Stimulated activated CD4-positive, alpha-beta T cell treated with anti-CD3 and anti-CD28 coated beads, Interleukin-4, amount 100 ng/mL, for 48 hours (primary cell): ENCODE data around the gene C12orf54.
"Not testable (repeated sequence)": the region's sequence is repeated elsewhere in the genome, so short reads cannot be mapped to it uniquely, and the experiment has no call there.

Source experiments
- DNase-seq, 2 donors: peaks; one replicate each; pipeline ENCODE4 v3.0.0-alpha.2; 2020; ENCODE audit warnings: low read depth in 2 of 2

The C12orf54 gene

GRCh38 chr12:48482198-48482597, at the start of gene C12orf54:
Gene C12orf54 (plus strand): TSS chr12:48482498. CDS start chr12:48483297, 799 bp downstream.
- no peak for DNase-seq

DNA sequence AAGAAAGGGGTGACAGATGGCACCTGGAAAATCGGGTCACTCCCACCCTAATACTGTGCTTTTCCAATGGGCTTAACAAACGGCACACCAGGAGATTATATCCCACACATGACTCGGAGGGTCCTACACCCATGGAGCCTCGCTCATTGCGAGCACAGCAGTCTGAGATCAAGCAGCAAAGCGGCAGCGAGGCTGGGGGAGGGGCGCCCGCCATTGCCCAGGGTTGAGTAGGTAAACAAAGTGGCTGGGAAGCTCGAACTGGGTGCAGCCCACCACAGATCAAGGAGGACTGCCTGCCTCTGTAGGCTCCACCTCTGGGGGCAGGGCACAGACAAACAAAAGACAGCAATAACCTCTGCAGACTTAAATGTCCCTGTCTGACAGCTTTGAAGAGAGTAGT, 48.3 kb upstream of the C12orf54 start:
- DNase-seq, result not testable (repeated sequence)

DNA sequence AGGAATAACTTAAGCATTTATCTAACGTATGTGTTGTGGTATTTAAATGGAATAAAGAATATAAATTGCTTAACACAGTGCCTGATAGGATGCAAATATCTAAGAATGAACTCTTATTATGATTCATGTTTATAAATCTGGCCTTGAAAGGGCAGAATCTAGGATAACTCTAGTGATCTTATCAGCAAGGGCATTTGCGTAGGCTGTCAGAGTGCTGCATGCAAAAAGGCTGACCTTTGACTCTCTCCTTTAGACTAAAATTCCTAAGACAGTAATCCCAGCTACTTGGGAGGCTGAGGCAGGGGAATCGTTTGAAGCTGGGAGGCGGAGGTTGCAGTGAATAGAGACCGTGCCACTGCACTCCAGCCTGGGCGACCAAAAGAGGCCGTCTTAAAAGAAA, 41.2 kb upstream of the C12orf54 start:
- no peak for DNase-seq

DNA sequence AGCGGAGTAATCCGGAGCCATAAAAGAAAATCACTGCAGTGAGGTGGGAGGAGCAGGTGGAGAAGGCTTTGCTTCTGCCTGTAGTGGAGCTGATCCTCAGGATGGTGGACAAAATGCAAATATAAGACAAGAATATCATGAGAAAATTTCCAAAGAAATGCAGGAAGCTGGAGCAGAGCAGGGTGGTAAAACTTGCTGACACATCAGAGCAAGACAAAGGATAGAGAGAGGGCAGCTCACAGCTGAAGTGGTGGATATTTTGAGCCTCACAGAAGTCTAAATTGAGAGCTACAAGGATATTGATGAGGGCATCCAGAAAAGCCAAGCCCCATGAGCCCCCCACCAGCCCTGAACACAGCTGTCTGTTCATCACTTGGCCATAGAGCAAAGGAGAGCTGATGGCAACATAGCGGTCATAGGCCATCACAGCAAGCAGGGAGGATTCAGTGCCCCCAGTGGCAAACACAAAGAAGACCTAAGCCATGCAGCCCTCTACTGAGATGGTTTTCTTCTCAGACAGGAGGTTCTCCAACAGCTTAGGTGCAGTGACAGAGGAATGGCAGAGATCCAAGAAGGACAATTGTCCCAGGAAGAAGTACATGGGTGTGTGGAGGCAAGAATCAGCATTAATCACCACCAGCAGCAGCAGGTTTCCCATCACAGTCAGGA, 40.0 kb upstream of the C12orf54 start:
- no peak for DNase-seq

GRCh38 chr12:48445538-48445937, 36.8 kb upstream of the C12orf54 start:
- DNase-seq, result no peak

DNA sequence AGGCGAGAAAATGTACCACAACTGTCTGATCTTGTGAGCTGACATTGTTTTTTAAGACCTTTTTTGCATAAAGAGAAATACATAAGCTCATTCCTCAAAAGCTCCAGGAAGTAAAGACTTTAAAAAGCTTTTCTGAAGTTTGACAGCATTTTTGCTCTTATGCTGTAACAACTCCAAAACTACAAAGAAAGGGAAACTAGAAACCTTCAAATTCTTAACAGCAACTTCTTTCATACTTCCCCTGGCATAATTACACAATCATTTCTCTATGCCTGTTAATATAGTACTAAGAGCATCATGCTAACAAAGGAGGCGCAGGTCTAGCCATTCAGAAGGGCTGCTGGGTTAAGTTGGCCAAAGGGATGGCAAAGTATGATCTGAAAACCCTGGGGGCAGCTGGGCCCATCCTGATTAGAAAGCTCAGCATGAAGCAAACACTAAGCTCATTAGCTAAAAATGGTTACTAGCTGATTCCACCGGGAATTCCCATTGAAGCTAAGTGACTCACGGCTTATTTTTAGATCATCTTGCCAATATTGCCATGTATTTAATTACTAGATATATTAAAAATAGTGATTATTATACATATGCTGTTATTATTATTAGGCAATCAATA, 36.0 kb upstream of the C12orf54 start:
- no peak for DNase-seq

DNA sequence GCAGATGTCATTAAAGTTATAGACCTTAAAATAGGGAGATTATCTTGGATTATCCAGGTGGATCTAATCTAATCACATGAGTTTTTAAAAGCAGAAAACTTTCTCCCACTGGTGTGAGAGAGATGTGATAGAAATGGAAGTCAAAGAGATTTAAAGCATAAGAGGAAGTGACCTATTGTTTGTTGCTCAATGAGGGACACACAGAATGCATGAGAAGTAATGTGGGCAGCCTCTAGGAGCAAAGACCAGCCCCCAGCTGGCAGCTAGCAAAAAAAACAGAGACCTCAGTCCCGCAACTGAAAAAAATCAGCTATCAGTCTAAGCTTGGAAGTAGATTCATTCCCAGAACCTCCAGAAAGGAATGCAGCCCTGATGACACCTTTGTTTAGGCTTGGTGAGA, 34.5 kb upstream of the C12orf54 start:
- no peak for DNase-seq

DNA sequence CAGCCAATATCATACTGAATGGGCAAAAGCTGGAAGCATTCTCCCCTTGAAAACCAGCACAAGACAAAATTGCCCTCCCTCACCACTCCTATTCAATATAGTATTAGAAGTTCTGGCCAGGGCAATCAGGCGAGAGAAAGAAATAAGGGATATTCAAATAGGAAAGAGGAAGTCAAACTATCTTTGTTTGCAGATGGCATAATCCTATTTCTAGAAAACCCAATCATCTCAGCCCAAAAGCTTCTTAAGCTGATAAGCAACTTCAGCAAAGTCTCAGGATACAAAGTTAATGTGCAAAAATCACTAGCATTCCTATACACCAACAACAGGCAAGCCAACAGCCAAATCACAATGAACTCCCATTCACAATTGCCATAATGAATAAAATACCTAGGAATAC, 30.9 kb upstream of the C12orf54 start:
- DNase-seq, result no peak

DNA sequence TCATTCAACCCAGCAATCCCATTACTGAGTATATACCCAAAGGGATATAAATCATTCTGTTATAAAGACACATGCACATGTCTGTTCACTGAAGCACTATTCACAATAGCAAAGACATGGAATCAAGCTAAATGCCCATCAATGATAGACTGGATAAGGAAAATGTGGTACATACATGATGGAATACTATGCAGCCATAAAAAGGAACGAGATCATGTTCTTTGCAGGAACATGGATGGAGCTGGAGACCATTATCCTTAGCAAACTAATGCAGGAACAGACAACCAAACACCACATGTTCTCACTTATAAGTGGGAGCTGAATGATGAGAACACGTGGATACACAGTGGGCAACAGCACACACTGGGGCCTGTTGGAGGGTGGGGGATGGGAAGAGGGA, 29.3 kb upstream of the C12orf54 start:
- DNase-seq, result not testable (repeated sequence)

DNA sequence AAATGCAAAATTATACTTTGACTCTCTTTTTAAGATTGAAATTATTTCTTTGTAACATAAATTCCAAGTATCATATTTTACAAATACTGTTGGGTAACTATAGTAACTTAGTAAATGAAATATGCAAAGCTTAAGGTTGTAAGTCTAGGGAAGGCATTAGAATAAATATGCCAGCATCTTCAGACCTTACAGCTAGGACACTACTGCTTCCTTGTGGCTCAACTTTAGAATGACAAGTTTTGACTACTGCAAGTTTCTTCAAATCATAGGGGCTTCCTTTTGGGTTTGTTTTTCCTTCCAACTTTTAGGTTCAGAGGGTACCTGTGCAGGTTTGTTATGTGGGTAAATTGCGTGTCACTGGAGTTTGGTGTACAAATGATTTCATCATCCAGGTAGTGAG, 27.6 kb upstream of the C12orf54 start:
- DNase-seq, result no peak

DNA sequence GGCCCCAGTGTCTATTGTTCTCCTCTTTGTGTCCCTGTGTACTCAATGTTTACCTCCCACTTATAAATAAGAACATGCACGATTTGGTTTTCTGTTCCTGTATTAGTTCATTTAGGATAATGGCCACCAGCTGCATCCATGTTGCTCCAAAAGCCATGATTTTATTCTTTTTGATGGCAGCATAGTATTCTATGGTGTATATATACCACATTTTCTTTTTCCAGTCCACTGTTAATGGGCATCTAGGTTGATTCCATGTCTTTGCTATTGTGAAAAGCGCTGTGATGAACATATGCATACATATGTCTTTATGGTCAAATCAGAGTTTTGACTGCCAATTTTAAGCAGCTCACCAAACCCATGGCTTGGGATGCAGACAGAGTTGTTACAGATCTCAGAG, 27.2 kb upstream of the C12orf54 start:
- no peak for DNase-seq

DNA sequence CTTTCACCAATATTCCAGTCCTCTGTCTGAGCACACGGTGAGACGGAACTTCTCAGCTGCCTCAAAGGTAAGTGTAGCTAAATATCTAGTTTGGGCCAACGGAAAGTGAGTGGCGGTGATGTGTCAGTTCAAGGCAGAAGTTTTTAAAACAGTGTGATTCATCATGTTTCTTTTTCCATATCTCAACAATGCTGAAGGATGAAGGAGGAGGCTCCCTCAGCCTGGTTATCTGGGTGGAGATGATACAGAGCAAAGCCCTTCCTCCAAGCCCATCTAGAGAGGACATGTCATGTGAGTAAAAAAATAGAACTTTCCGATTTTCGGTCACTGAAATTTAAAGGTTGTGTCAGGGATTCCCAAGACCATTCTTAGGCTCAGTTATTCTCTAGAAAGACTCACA, 23.0 kb upstream of the C12orf54 start:
- no peak for DNase-seq

- DNase-seq, result not testable (repeated sequence)
Observed at GRCh38 chr12:48469027-48469426, 13.3 kb upstream of the C12orf54 start.

- DNase-seq, result no peak
Observed at GRCh38 chr12:48472259-48472658, 10.0 kb upstream of the C12orf54 start, which contains the start of gene ANP32D. Gene ANP32D (plus strand): TSS chr12:48472559. CDS start chr12:48472665, 106 bp downstream.

DNA sequence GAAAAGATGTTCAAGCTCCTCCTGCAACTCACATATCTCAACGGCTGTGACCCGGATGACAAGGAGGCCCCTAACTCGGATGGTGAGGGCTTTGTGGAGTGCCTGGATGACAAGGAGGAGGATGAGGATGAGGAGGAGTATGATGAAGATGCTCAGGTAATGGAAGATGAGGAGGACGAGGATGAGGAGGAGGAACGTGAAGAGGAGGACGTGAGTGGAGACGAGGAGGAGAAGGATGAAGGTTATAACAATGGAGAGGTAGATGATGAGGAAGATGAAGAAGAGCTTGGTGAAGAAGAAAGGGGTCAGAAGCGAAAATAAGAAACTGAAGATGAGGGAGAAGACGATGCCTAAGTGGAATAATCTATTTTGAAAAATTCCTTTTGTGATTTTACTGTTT, 9.2 kb upstream of the C12orf54 start:
- DNase-seq, result no peak

GRCh38 chr12:48474497-48474896, 7.8 kb upstream of the C12orf54 start:
- DNase-seq, result not testable (repeated sequence)

GRCh38 chr12:48482930-48483329, 632 bp downstream of the C12orf54 start:
- no peak for DNase-seq

DNA sequence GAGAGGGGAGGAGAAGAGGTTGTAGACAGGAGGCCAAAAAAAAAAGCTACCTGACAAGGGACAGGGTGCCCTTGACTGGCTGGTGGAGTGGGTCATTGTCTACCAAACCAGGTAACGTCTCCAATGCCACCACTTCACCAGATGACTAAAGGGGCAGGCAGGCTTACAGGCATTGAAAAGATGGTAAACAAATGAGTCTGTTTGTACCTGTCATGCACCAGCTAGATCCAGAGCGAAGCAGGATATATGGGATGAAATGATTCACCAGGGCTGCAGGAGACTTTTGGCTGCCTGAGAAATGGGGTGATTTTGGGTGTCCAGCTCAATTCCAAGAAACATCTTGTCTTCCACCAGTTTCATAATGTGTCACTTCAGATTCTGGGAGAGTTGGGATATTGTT, 4.0 kb downstream of the C12orf54 start:
- DNase-seq, result no peak

DNA sequence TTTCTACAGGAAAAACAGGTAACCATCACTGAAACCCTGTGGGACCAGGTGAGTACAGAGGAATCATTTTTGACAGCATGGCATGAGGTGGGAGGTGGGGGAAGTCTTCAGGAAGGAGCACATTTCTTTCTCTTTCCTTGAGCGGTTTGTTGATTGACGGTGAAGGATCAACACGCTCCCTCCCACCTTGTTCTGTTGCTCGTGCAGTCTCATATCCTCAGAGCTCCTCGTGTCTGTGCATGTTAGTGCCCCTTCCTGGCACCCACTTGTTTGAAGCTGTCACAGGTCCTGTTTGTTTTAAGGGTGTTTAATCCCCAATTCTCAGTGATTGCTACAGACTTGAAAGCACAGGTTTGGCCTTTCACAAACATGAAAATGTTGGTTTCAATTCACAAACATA, 4.4 kb downstream of the C12orf54 start:
- DNase-seq, result no peak

DNA sequence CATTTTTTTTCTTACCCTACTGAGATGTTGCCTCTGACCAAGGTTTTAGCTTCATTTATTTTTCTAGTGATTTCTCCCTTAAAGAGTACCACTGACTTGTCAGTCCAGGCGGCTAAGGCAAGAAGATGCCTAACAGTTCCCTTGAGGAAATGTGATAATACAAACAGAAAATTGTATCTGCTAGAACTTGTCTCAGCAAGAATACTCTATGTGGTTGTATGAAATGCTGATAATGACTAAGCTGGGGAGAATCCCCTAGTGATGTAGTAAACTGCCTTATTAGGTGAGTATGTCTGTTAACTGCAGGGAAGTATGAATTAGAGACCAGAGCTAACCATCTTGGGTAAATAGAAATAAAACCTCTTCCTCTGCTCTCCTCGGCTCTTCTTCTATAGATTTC, 6.7 kb downstream of the C12orf54 start:
- no peak for DNase-seq

DNA sequence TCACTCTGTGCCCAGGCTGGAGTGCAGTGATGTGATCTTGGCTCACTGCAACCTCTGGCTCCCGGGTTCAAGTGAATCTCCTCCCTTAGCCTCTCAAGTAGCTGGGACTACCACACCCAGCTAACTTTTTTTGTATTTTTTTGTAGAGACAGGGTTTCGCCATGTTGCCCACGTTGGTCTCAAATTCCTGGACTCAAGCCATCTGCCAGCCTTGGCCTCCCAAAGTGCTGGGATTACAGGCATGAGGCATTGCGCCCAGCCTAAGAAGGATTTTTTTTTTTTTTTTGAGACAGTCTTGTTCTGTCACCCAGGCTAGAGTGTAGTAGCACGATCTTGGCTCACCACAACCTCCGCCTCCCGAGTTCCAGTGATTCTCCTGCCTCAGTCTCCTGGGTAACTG, 7.2 kb downstream of the C12orf54 start:
- not testable (repeated sequence) for DNase-seq

DNA sequence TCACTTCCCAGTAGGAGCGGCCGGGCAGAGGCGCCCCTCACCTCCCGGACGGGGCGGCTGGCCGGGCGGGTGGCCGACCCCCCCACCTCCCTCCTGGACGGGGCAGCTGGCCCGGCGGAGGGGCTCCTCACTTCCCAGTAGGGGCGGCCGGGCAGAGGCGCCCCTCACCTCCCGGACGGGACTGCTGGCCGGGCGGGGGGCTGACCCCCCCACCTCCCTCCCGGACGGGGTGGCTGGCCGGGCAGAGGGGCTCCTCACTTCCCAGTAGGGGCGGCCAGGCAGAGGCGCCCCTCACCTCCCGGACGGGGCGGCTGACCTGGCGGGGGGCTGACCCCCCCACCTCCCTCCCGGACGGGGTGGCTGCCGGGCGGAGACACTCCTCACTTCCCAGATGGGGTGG, 18.0 kb downstream of the C12orf54 start:
- not testable (repeated sequence) for DNase-seq

GRCh38 chr12:48506836-48507235, 24.5 kb downstream of the C12orf54 start:
- DNase-seq, result not testable (repeated sequence)

DNA sequence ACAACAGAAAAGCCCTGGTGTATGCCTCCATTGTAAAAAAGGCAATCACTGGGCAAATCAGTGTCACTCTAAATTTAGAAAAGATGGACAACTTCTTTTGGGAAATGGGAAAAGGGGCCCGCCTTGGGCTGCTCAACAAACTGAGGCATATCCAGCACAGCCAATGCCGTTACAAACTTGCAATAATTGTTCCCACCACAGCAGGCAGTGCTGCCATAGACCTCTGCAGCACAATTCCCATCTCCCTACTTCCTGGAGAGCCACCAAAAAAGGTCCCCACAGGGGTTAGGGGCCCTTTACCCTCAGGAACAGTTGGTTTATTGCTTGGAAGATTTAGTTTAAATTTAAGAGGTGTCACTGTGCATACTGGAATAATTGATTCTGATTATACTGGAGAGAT, 26.7 kb downstream of the C12orf54 start:
- no peak for DNase-seq
